HG03159 (cell line): ENCODE results near the gene SLC6A16.
"Not testable (repeated sequence)": the region's sequence is repeated elsewhere in the genome, so short reads cannot be mapped to it uniquely, and the experiment has no call there.

ENCODE experiments used
- ATAC-seq: cut with Tn5 transposase; IDR thresholded peaks from one replicate; pipeline ENCODE4 v1.9.1; 2021; ENCODE audit warnings: mild to moderate bottlenecking, moderate library complexity; ENCODE audit not compliant: unreplicated experiment

Gene SLC6A16

DNA sequence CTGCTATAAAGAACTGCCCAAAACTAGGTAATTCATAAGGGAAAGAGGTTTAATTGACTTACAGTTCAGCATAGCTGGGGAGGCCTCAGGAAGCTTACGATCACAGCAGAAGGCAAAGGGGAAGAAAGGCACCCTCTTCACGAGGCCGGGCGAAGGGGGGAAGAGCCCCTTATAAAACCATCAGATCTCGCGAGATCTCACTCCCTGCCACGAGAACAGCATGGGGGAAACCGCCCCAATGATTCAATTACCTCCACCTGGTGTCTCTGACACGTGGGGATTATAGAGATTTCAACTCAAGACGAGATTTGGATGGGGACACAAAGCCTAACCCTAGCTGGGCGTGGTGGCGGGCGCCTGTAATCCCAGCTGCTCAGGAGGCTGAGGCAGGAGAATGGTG lies 42.8 kb downstream of the SLC6A16 start:
- ATAC-seq = no peak

DNA sequence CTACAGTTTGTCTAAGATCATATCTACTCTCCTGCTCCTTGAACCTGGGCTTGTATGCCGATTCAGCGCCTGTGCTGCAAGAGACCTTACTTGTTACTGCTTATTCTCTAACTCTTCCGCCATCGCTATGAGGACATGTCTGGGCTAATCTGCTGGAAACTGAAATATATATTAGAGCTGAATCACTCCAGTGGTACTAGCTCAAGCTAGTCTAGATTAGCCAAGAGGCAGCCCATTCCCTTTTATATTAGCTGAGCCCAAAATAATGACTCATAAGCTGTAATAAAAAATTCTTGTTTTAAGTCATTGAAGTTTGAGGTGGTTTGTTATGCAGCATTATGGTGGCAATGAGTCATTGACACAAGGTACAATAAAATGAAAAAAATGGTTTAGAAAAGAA lies 52.8 kb downstream of the SLC6A16 start:
- no peak for ATAC-seq

DNA sequence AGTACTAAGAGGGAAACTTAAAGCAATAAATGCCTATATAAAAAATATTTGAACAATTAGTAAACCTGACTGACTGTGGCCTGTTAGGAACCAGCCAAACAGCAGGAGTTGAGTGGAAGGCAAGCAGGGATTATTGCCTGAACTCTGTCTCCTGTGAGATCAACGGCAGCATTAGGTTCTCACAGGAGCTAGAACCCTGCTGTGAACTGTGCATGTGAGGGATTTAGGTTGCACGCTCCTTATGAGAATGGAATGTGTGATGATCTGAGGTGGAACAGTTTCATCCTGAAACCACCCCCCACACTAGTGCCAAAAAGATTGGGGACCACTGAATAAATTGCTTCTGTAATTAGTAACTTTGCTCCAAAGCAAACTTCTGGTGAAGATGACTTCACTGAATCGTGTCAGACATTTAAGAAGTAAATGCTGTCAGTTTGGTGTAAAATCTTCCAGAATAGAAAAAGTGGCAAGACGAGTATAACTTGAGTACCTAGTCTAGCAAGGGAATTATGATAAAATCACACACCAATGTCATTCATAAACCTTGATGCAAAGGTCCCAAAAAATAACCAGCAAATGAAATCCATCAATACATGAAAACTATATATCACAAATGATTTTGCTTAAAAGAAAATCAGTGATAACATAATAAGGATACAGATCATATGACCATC lies 53.8 kb downstream of the SLC6A16 start:
- no peak for ATAC-seq

- not testable (repeated sequence) for ATAC-seq
These were observed 58.6 kb downstream of the SLC6A16 start for GRCh38 chr19:49266409-49266808.

- ATAC-seq = no peak
These were observed 60.7 kb downstream of the SLC6A16 start for GRCh38 chr19:49264258-49264657.

- no peak for ATAC-seq
These were observed 63.4 kb downstream of the SLC6A16 start for GRCh38 chr19:49261602-49262001.

DNA sequence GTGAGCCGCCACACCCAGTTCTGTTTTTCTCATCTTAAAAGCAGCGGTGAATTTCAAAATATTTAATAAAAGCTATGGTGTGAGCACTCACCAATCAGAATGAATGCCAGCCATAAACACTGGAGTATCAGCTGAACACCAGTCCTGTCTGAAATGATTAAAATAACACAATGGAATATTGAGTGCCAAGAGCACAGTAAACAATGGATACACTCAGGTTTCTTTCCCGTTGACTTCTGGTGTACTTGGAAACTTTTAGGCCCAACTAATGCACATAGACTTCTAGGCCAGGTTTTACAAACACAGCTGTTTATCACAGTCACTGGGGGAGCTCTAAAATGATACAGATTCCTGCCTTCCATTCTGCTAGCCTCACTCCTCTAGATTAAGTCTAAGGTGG lies 68.3 kb downstream of the SLC6A16 start:
- ATAC-seq = no peak

DNA sequence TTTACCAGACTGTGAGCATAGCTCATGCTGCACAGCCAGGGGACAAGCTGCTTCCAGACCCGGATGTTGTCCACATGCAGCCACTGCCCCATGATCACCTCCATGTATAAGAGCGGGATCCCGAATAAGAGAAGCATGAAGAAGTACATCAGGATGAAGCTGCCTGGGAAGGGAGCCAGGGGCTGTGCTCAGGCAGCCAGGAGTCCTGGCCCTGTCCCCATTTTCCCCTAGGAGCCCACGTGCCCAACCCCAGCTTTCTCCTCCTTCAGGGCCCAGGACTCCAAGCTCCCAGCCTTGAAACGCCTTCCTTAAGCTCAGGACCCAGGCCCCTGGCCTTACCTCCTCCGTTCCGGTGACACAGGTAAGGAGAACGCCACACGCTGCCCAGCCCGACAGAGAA lies 69.3 kb downstream of the SLC6A16 start:
- ATAC-seq = no peak

DNA sequence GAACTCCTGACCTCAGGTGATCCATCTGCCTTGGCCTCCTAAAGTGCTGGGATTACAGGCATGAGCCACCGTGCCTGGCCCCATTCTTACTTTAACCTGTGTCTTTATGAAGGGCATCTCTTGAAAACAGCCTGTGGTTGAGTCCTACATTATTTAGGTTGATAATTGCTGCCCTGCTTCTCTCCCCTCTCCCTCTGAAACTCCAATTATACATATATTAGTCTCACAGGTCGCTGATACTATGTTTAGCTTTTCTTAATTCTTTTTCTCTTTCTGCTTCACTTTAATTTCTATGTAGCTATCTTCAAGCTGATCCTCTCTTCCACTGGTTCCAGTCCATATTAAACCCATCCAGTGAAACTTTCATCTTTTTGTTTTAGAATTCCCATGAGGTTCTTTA lies 75.1 kb downstream of the SLC6A16 start:
- no peak for ATAC-seq

GRCh38 chr19:49247676-49248075 lies 77.3 kb downstream of the SLC6A16 start:
- ATAC-seq = no peak

GRCh38 chr19:49244256-49244655 lies 80.7 kb downstream of the SLC6A16 start:
- ATAC-seq = no peak

DNA sequence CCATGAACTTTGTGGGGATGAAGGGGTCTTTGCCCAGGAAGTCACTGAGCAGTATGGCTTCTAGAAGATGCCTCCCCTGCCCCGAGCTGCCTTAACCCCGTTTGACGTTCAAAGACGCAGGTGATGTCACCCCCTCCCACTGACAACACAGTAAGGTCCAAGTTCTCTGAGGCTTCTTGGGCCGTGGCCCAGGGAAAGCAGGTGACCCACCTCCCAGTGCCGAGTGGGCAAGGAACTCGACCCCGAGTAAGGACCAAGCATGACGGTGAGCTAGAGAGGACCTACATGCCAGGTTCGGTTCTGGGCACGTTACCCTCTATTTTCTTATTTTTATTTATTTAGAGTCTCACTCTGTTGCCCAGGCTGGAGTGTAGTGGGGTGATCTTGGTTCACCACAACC lies 81.3 kb downstream of the SLC6A16 start:
- no peak for ATAC-seq

DNA sequence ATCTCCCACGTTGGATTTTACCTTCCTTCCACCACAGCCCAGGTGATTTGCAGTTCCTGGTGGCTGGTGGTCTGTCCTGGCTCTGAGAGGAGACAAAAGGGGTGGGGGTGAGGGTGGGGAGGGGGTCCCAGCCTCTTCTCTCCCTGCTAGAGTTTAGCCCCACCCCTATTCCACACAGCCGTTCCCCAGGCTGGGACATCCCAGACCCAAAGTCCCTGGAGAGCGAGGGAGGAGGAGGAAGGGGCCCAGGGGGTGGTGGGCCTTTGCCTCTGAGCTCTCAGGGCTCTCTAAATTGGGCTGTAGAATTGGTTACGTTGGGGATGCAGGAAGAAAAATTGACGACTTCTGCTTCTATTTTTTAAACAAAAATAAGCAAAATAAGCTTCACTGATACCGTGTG lies 81.9 kb downstream of the SLC6A16 start:
- no peak for ATAC-seq

GRCh38 chr19:49241769-49242168 lies 83.2 kb downstream of the SLC6A16 start:
- no peak for ATAC-seq
